ENCODE data around the gene TCF3.

DNA sequence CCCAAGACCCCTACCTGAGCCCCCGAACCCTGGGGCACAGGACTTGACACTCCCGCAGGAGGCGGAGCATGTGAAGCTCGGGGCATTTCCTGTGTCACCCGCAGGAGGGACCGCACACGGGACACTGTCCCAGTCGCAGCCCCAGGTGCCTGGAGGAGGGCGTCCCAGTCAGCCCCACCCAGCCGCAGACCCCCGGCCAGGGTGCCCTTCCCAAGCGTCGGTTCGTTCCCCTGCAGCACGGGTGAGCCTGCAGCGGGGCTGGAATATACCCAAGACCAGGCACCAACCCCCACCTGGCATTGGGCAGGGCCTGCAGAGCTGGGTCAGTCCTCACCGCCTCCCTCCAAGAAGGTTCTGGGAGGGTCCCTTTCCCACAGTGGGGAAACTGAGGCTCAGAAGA lies 21.6 kb downstream of the TCF3 start:
- TF ChIP-seq, protein P1, sequence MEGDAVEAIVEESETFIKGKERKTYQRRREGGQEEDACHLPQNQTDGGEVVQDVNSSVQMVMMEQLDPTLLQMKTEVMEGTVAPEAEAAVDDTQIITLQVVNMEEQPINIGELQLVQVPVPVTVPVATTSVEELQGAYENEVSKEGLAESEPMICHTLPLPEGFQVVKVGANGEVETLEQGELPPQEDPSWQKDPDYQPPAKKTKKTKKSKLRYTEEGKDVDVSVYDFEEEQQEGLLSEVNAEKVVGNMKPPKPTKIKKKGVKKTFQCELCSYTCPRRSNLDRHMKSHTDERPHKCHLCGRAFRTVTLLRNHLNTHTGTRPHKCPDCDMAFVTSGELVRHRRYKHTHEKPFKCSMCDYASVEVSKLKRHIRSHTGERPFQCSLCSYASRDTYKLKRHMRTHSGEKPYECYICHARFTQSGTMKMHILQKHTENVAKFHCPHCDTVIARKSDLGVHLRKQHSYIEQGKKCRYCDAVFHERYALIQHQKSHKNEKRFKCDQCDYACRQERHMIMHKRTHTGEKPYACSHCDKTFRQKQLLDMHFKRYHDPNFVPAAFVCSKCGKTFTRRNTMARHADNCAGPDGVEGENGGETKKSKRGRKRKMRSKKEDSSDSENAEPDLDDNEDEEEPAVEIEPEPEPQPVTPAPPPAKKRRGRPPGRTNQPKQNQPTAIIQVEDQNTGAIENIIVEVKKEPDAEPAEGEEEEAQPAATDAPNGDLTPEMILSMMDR (IDR thresholded peaks at IDR 0.05): no peak
- TF ChIP-seq POLR2AphosphoS5 (IDR thresholded peaks at IDR 0.05): no peak
